GM23338 (cell line): ENCODE results near the gene CCDC68. TPM values are rescaled to one million over a fixed set of nuclear protein-coding genes. Genes with fewer than 3 reads are reported as not detected.

ENCODE experiments used
- ATAC-seq: fragments of 200-7000 bp; cut with Tn5 transposase; 3 replicates; pipeline ENCODE4 v1.9.1; 2020
- DNase-seq: peaks from one replicate; pipeline ENCODE4 v3.0.0-alpha.2; 2015; ENCODE audit warnings: low spot score
- H2AFZ ChIP-seq: fragments of 200-600 bp; sonication (generic); 2 replicates; pipeline ENCODE4 v1.8.0; 2016; ENCODE audit warnings: antibody characterized with exemption, mild to moderate bottlenecking, moderate library complexity
- H3F3A ChIP-seq: fragments of 200-600 bp; sonication (generic); replicated peaks from 2 replicates; pipeline ENCODE4 v1.8.0; 2017; ENCODE audit warnings: antibody characterized with exemption, mixed run types, low read depth
- H3K27ac ChIP-seq: fragments of 200-600 bp; sonication (generic); 2 replicates; pipeline ENCODE4 v1.6.1; 2016; ENCODE audit warnings: low read depth
- H3K27me3 ChIP-seq: fragments of 200-600 bp; sonication (generic); 2 replicates; pipeline ENCODE4 v1.8.0; 2016; ENCODE audit warnings: mild to moderate bottlenecking, mixed run types, moderate library complexity; ENCODE audit not compliant: insufficient read depth
- H3K36me3 ChIP-seq: fragments of 200-600 bp; sonication (generic); 2 replicates; pipeline ENCODE4 v1.8.0; 2016; ENCODE audit warnings: mild to moderate bottlenecking; ENCODE audit not compliant: insufficient read depth
- H3K4me1 ChIP-seq: fragments of 200-600 bp; sonication (generic); 2 replicates; pipeline ENCODE4 v1.8.0; 2016; ENCODE audit warnings: mild to moderate bottlenecking, moderate library complexity; ENCODE audit not compliant: insufficient read depth
- H3K4me2 ChIP-seq: fragments of 200-600 bp; sonication (generic); 2 replicates; pipeline ENCODE4 v1.7.1; 2017; ENCODE audit warnings: mixed run types
- H3K4me3 ChIP-seq: fragments of 200-600 bp; sonication (generic); 2 replicates; pipeline ENCODE4 v1.6.1; 2016; ENCODE audit warnings: mixed run types
- H3K79me2 ChIP-seq: fragments of 200-600 bp; sonication (generic); replicated peaks from 2 replicates; pipeline ENCODE4 v1.8.0; 2017; ENCODE audit warnings: mild to moderate bottlenecking; ENCODE audit not compliant: insufficient read depth
- H3K9me2 ChIP-seq: fragments of 200-600 bp; sonication (generic); 2 replicates; pipeline ENCODE4 v1.8.0; 2017; ENCODE audit not compliant: insufficient read depth
- H4K20me1 ChIP-seq: fragments of 200-600 bp; sonication (generic); replicated peaks from 2 replicates; pipeline ENCODE4 v1.8.0; 2017; ENCODE audit warnings: mild to moderate bottlenecking; ENCODE audit not compliant: insufficient read depth
- H3K27ac Mint-ChIP-seq: 2 replicates; pipeline ENCODE4 v1.8.0; 2020; ENCODE audit warnings: inconsistent platforms, mild to moderate bottlenecking, moderate library complexity, mixed read lengths
- H3K27me3 Mint-ChIP-seq: 3 replicates; pipeline ENCODE4 v1.8.0; 2022; ENCODE audit warnings: low read depth, mild to moderate bottlenecking, moderate library complexity, mixed read lengths, inconsistent platforms; ENCODE audit not compliant: insufficient read depth, poor library complexity
- H3K36me3 Mint-ChIP-seq: 3 replicates; pipeline ENCODE4 v1.8.0; 2021; ENCODE audit warnings: low read depth, mild to moderate bottlenecking, inconsistent platforms, moderate library complexity, mixed read lengths
- H3K4me1 Mint-ChIP-seq: 3 replicates; pipeline ENCODE4 v1.8.0; 2020; ENCODE audit warnings: mild to moderate bottlenecking, inconsistent platforms, mixed read lengths
- H3K4me3 Mint-ChIP-seq: 3 replicates; pipeline ENCODE4 v1.8.0; 2021; ENCODE audit warnings: moderate library complexity, mild to moderate bottlenecking, inconsistent platforms, mixed read lengths
- H3K9me3 Mint-ChIP-seq: 3 replicates; pipeline ENCODE4 v1.8.0; 2020; ENCODE audit warnings: moderate library complexity, mild to moderate bottlenecking, inconsistent platforms, mixed read lengths
- CREB1 ChIP-seq: fragments of 250-450 bp; sonication (Bioruptor Pico); IDR thresholded peaks from 2 replicates; pipeline ENCODE4 v1.5.0; 2020; ENCODE audit warnings: low read depth, mild to moderate bottlenecking, moderate library complexity
- ETS1 ChIP-seq: IDR thresholded peaks from 2 replicates; pipeline ENCODE4 v1.6.1; 2016; ENCODE audit warnings: antibody characterized with exemption
- EZH2 ChIP-seq: fragments of 200-600 bp; sonication (generic); IDR thresholded peaks from one replicate; pipeline ENCODE4 v1.8.0; 2017; ENCODE audit warnings: antibody characterized with exemption, mild to moderate bottlenecking, low read depth; ENCODE audit not compliant: unreplicated experiment
- EZH2phosphoT487 ChIP-seq: fragments of 200-600 bp; sonication (generic); IDR thresholded peaks from one replicate; pipeline ENCODE4 v1.8.1; 2018; ENCODE audit warnings: antibody characterized with exemption; ENCODE audit not compliant: unreplicated experiment
- JUNB ChIP-seq: IDR thresholded peaks from one replicate; pipeline ENCODE4 v1.6.1; 2016; ENCODE audit warnings: antibody characterized with exemption; ENCODE audit not compliant: unreplicated experiment
- NANOG ChIP-seq: IDR thresholded peaks from 2 replicates; pipeline ENCODE4 v1.6.1; 2016; ENCODE audit warnings: antibody characterized with exemption, borderline replicate concordance
- POLR2AphosphoS5 ChIP-seq: IDR thresholded peaks from 2 replicates; pipeline ENCODE4 v1.6.1; 2016; ENCODE audit warnings: antibody characterized with exemption, low read depth
- STAT1 ChIP-seq: IDR thresholded peaks from one replicate; pipeline ENCODE4 v1.6.1; 2016; ENCODE audit warnings: antibody characterized with exemption; ENCODE audit not compliant: unreplicated experiment
- ZNF114 ChIP-seq: fragments of 250-450 bp; sonication (Bioruptor Pico); IDR thresholded peaks from 2 replicates; pipeline ENCODE4 v1.5.0; 2020; ENCODE audit warnings: mild to moderate bottlenecking, moderate library complexity
- ZNF331 ChIP-seq: fragments of 250-450 bp; sonication (Bioruptor Pico); IDR thresholded peaks from 2 replicates; pipeline ENCODE4 v1.5.0; 2020; ENCODE audit warnings: low read depth, mild to moderate bottlenecking, moderate library complexity
- ZNF462 ChIP-seq: fragments of 250-450 bp; sonication (Bioruptor Pico); IDR thresholded peaks from 2 replicates; pipeline ENCODE4 v1.5.0; 2020; ENCODE audit warnings: mild to moderate bottlenecking, moderate library complexity
- polyA plus RNA-seq: library from polyadenylated mRNA; unstranded; fragments of >200 nt; fragmentation: Nextera tagmentation; extraction: Ambion mirVana; gene quantifications from 2 replicates; pipeline ENCODE4 v1.2.1, GENCODE V29; 2016
- total RNA-seq: library from RNA; depleted of rRNA; stranded (reverse); fragments of >200 nt; shearing (Covaris generic); gene quantifications from 2 replicates; pipeline ENCODE4 v1.2.3, GENCODE V29; 2014
- TF ChIP-seq, protein P1 (sequence below), 2 experiments: fragments of 200-600 bp in 1 of 2; sonication (generic) in 1 of 2; conservative IDR thresholded peaks; 2 replicates each; pipeline versions ENCODE4 v1.5.1 to v1.6.1; 2016 to 2017; ENCODE audit warnings: antibody characterized with exemption in 2 of 2, low read depth in 2 of 2, mild to moderate bottlenecking in 2 of 2, moderate library complexity in 1 of 2
- TF ChIP-seq, protein P2 (sequence below): IDR thresholded peaks from one replicate; pipeline ENCODE4 v1.6.1; 2018; ENCODE audit warnings: antibody characterized with exemption; ENCODE audit not compliant: unreplicated experiment

The CCDC68 gene
- total and polyA plus RNA-seq, 2 experiments from 2014 or later, result 1.6 to 3.7 TPM

- H3K9me2 ChIP-seq, result no peaks in the 10 kb centered on the region
- no peak overlapping the region for H3K27ac ChIP-seq
- no peaks in the 10 kb centered on the region for H3K27me3 ChIP-seq
- Mint-ChIP-seq H3K9me3 (no peaks in the 10 kb centered on the region), H3K27me3 (no peaks in the 10 kb centered on the region), H3K27ac (no peak overlapping the region), H3K4me3 (no peak overlapping the region), H3K4me1 (no peaks in the 10 kb centered on the region), H3K36me3 (no peaks in the 10 kb centered on the region)
- no peak overlapping the region for H2AFZ ChIP-seq
- no peaks in the 10 kb centered on the region for H3K79me2 ChIP-seq
- no peaks in the 10 kb centered on the region for H4K20me1 ChIP-seq
- H3K4me1 ChIP-seq, result no peaks in the 10 kb centered on the region
- H3K4me3 ChIP-seq, result no peak overlapping the region
- H3F3A ChIP-seq, result no peaks in the 10 kb centered on the region
- H3K36me3 ChIP-seq, result no peaks in the 10 kb centered on the region
- no peak for DNase-seq
- no peak overlapping the region for H3K4me2 ChIP-seq
- ATAC-seq, result no peak
- TF ChIP-seq ETS1 (no peak), NANOG (no peak), ZNF114 (CRISPR knock-in tag) (no peak), ZNF331 (CRISPR knock-in tag) (no peak), STAT1 (no peak), EZH2phosphoT487 (no peak), CREB1 (no peak), JUNB (no peak), EZH2 (no peak), ZNF462 (CRISPR knock-in tag) (no peak), POLR2AphosphoS5 (no peak)
- TF ChIP-seq, protein P1, sequence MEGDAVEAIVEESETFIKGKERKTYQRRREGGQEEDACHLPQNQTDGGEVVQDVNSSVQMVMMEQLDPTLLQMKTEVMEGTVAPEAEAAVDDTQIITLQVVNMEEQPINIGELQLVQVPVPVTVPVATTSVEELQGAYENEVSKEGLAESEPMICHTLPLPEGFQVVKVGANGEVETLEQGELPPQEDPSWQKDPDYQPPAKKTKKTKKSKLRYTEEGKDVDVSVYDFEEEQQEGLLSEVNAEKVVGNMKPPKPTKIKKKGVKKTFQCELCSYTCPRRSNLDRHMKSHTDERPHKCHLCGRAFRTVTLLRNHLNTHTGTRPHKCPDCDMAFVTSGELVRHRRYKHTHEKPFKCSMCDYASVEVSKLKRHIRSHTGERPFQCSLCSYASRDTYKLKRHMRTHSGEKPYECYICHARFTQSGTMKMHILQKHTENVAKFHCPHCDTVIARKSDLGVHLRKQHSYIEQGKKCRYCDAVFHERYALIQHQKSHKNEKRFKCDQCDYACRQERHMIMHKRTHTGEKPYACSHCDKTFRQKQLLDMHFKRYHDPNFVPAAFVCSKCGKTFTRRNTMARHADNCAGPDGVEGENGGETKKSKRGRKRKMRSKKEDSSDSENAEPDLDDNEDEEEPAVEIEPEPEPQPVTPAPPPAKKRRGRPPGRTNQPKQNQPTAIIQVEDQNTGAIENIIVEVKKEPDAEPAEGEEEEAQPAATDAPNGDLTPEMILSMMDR (conservative IDR thresholded peaks at IDR 0.05; ENCODE audit: low read depth in 2 of 2), result no peak
- TF ChIP-seq, protein P2, sequence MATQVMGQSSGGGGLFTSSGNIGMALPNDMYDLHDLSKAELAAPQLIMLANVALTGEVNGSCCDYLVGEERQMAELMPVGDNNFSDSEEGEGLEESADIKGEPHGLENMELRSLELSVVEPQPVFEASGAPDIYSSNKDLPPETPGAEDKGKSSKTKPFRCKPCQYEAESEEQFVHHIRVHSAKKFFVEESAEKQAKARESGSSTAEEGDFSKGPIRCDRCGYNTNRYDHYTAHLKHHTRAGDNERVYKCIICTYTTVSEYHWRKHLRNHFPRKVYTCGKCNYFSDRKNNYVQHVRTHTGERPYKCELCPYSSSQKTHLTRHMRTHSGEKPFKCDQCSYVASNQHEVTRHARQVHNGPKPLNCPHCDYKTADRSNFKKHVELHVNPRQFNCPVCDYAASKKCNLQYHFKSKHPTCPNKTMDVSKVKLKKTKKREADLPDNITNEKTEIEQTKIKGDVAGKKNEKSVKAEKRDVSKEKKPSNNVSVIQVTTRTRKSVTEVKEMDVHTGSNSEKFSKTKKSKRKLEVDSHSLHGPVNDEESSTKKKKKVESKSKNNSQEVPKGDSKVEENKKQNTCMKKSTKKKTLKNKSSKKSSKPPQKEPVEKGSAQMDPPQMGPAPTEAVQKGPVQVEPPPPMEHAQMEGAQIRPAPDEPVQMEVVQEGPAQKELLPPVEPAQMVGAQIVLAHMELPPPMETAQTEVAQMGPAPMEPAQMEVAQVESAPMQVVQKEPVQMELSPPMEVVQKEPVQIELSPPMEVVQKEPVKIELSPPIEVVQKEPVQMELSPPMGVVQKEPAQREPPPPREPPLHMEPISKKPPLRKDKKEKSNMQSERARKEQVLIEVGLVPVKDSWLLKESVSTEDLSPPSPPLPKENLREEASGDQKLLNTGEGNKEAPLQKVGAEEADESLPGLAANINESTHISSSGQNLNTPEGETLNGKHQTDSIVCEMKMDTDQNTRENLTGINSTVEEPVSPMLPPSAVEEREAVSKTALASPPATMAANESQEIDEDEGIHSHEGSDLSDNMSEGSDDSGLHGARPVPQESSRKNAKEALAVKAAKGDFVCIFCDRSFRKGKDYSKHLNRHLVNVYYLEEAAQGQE, result no peak
These were observed 19.8 kb downstream of the CCDC68 start for GRCh38 chr18:54939361-54939917.
